Activated gamma-delta T cell treated with anti-CD3 and anti-CD28 coated beads, Interleukin-2, amount 50 U/mL, for 16 hours (primary cell): Measurements from ENCODE around the gene POLD3.
"Not testable (repeated sequence)": the region's sequence is repeated elsewhere in the genome, so short reads cannot be mapped to it uniquely, and the experiment has no call there.

Experiments used
- DNase-seq: peaks from one replicate; pipeline ENCODE4 v3.0.0-alpha.2; 2020; ENCODE audit warnings: low read depth

The POLD3 gene

GRCh38 chr11:74583024-74583624 is 9.3 kb upstream of the POLD3 start:
- DNase-seq: no peak

GRCh38 chr11:74590492-74590891 is 1.9 kb upstream of the POLD3 start:
- DNase-seq: not testable (repeated sequence)

GRCh38 chr11:74592063-74592440 is 330 bp upstream of the POLD3 start:
- DNase-seq: no peak

GRCh38 chr11:74593463-74593862 is 1.1 kb downstream of the POLD3 start:
- no peak for DNase-seq

GRCh38 chr11:74602637-74603556 is 10.5 kb downstream of the POLD3 start:
- DNase-seq: no peak

GRCh38 chr11:74603845-74604244 is 11.5 kb downstream of the POLD3 start:
- DNase-seq: no peak

GRCh38 chr11:74604311-74604710 is 11.9 kb downstream of the POLD3 start:
- DNase-seq: no peak

- no peak for DNase-seq
Observed at GRCh38 chr11:74605403-74605802, 13.0 kb downstream of the POLD3 start.

- DNase-seq: no peak
Observed at GRCh38 chr11:74608431-74608830, 16.0 kb downstream of the POLD3 start.

GRCh38 chr11:74611369-74611861 is 19.0 kb downstream of the POLD3 start:
- DNase-seq: no peak

GRCh38 chr11:74612877-74613276 is 20.5 kb downstream of the POLD3 start:
- no peak for DNase-seq

DNA sequence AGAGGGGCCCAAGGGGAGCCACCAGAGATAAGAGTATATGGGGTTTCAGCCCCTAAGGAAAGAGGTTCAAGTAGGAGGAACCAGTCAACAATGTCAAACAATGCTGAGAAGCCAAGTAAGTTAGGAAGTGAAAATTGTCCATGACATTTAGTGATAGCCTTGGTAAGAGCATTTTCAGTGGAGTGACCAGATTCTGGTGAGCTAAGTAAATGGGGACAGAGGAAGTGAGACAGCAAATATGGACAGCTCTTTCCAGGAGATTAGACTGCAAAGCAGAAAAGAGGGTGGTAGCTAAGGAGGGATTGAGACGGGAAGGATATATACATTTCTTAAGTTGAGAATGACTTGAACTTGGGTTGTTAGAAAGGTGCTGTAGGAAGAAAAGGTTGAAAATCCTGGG is 22.9 kb downstream of the POLD3 start:
- no peak for DNase-seq

DNA sequence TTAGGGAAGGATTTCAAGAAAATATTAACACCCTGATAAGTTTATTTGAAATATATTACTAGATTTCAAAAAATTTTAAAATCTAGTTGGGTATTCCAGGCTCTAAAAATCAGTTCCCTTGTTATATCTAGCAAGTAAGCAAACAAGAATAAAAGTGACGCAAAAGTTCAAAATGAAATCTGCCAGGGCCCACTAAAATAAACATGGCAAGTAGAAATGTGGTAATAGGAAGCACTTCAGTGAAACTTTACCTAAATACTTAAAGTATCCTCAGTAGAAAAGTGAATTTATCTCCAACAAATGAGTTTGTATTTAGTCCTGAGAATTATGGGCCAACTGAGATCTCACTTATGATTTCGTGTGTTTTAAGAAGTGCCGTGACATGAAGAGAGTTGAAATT is 23.6 kb downstream of the POLD3 start:
- no peak for DNase-seq

DNA sequence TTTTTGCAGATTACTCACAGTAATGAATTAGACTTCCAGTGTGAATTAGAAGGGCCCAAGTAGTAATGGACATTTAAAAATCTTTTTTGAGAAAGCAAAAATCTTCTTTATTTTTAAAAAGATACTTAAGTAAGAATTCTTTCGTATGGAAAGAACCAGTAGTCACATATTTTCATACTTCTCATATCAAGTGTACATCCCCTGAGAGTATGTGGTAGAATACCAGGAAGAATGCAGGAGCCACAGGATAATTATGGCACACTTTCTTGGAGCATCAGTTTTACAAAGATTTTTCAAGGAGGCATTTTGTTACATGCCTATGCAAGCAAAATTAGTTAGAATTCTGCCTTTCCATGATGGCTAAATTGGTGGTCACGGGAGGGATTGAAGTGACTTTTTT is 28.1 kb downstream of the POLD3 start:
- DNase-seq: no peak

DNA sequence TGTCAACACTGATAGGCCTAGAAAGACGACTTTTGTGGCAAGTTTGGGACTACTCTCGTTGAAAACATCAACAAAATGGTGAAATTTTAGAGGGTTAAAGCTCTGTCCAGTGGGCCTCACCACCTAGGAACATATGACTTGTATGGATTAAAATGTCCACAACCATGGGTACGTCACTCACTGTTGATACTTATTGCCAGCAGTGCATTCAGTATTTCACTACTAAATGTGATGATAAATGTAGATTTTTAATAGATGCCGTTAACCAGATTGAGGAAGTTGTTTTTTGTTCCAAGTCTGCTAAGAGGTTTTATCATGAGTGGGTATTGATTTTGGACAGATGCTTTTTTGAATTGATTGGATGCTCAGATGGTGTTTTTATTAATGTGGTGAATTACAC is 33.7 kb downstream of the POLD3 start:
- DNase-seq: no peak

DNA sequence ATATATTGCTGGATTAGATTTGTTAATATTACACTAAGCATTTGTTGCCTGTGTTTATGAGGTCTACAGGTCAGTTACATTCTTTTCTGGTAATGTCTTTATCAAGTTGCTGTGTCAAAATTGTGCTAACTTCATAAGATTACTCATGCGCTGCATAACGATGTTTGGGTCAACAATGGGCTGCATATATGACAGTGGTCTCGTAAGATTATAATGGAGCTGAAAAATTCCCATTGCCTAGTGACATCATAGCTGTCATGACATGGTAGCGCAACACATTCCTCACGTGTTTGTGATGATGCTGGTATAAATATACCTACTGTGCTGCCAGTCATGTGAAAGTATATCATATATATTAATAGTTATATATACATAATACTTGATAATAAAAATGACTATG is 34.2 kb downstream of the POLD3 start:
- no peak for DNase-seq

- DNase-seq: no peak
Observed at GRCh38 chr11:74627381-74627780, 35.0 kb downstream of the POLD3 start.

DNA sequence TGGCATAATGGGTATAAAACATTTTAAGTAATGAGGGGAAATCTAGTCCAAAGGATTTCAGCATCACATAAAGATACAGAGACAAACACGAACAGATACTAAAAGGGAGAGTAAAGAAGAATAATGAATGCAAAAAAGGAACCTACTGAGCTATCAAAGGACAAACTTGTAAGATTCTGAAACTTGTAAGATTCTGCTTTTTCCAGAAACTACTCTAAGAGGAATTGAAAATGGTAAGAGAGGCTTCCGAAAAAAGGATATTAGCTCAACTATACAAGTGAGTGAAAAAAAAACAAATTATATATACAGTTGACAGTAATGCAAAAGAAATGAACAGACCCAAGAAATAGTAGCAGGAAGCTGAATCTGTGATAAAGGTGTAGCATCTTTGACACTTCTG is 37.7 kb downstream of the POLD3 start:
- no peak for DNase-seq

DNA sequence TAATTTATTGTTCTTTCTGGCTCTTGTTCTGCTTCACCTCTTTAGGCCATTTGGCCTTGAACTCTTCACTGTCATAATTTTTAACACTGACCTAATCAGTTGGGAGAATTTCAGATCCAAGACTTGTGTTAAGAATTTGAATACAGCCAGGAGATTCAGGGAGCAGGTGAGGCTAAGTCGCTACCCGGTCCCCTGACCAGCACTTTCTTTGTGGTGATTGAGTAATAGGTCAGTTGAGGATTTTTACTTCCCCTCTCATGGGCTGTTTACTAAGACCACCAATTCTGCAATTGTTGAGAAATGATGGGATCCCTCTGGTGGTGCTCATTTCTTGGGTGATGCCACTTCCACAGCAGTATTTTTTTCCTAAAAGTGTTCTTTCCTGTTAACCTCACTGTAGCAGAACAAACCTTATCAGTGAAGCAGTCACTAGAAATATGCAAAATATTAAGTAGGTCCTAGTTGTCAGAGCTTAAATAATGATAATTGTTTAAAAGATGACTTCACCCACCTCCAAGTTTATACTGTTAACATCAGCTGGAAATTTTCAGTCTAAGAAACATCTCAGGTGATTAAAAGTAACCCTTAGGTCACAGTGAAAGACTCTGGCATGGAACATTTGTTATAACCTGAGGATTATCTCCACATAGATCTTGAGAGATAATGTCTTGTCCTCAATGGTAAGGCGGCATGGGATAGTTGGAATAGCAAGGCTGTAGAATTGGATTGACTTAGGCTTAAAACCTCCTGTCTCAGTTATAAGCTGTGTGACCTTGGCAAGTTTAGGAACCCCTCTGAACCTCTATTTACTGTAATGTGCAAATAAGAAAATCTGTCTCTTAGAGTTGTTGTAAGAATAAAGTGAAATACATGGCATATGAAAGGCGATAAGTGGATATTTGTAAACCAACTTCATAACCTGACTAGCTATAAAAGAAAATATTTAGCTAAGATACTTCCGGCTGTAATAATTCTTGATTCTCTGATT is 41.3 kb downstream of the POLD3 start:
- no peak for DNase-seq

DNA sequence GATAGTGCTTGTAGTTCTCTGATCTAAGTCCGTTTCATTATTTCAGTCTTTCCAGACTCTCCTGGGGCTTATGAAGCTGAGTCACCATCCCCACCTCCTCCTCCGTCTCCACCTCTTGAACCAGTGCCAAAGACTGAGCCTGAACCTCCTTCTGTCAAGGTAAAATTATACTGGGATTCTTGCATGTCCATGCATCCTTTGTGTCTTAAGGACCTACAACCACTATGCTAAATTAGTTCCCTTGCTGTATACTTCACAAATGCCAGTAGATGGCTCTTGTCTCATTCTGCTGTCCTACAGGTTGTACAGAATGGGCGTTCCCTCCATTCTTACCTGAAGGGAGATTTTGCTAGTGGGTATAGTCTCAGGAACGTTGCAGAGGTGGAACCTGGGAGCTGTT is 42.2 kb downstream of the POLD3 start:
- no peak for DNase-seq

- DNase-seq: no peak
Observed at GRCh38 chr11:74636630-74637184, 44.3 kb downstream of the POLD3 start.

- DNase-seq: no peak
Observed at GRCh38 chr11:74637700-74638099, 45.3 kb downstream of the POLD3 start.
